HG03457 (cell line): ENCODE measurements around the gene RAB40B.
"Not testable (repeated sequence)": the region's sequence is repeated elsewhere in the genome, so short reads cannot be mapped to it uniquely, and the experiment has no call there.

Experiments
- ATAC-seq: cut with Tn5 transposase; IDR thresholded peaks from one replicate; pipeline ENCODE4 v1.9.1; 2021; ENCODE audit warnings: moderate number of reproducible peaks; ENCODE audit not compliant: unreplicated experiment

Gene RAB40B, protein sequence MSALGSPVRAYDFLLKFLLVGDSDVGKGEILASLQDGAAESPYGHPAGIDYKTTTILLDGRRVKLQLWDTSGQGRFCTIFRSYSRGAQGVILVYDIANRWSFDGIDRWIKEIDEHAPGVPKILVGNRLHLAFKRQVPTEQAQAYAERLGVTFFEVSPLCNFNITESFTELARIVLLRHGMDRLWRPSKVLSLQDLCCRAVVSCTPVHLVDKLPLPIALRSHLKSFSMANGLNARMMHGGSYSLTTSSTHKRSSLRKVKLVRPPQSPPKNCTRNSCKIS

GRCh38 chr17:82698065-82698973, at the start of gene RAB40B:
RAB40B (minus strand) TSS chr17:82698698; CDS start chr17:82698596, 102 bp downstream.
- peak; percentile 88 for ATAC-seq

GRCh38 chr17:82745524-82745923, 47.0 kb upstream of the RAB40B start:
- no peak for ATAC-seq

GRCh38 chr17:82744736-82745135, 46.2 kb upstream of the RAB40B start:
- not testable (repeated sequence) for ATAC-seq

DNA sequence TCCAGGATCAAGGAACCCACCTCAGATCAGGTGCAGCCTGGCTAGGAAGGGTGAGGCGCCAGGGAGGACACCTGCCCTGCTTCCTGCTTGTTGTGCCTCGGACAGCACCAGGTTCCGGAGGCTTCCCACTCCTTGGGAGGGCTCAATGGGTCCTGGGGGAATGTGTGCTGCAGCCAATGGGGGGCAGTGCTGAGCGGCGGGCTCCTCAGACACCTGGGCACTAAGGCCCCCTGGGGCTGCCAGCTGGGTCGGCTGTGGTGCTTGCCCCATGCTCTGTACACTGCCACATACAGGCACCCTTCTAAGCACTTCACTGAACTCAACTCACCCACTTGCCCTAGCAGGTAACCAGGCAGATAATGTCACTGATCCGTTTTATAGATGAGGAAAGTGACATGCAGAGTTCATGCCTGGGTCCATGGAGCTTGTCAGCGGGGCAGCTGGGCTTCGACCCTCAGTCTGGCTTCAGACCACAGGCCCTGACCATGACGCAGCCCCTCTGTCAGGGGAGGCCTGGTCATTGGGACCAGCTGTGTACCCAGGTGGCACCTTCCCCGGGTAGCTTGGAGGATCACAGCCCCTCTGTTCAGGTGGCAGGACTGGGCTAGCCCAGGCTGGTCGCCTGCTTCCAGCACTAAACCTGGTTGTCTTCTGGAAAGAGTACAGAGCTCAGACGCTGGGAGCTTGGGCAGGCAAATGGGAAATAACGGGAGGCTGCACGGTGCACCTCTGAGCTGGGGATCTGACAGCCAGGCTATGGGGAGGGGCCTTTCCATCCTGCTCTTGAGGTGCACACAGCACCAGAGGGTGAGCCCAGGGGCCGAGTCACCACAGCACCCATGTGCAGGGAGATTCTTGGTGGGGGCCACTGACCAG, 45.1 kb upstream of the RAB40B start:
- ATAC-seq = no peak

- no peak for ATAC-seq
These were observed 42.6 kb upstream of the RAB40B start for GRCh38 chr17:82740906-82741759.

DNA sequence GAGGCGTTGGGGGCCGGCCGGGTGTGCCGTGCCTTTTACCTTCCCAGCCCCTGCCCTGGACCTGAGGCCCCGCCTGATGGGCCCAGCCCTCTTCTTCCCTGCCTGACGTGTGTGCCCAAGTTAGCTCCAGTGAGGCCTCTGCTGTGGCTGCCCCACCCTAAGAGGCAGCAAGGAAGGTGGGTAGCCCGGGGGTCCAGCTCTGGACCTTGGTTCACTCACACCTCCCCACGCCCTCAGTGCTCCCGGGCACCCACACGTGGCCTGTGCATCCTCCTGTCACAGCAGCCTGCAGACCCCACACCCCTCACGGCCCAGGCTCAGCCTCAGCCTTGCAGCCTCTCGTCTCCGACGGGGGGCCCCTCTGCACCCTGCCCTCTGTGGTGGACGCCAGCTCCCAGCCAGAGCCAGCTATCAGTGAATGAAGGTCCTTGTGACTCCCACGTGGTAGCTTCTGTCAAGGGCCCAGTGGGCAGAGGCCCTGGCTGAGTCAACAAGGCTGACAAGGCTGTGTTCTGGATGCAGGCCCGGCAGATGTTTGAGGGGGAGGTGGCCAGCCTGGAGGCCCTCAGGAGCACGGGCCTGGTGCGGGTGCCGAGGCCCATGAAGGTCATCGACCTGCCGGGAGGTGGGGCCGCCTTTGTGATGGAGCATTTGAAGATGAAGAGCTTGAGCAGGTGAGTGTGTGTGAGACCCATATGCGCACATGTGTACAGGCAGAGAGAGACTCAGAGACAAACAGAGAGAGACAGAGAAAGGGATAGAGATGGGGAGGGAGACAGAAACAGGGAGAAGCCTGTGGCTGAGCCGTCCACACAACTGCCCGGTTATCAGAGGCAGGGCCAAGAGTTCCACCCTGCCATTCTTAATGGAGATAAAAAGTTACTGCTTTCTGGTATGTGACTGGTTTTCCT, 39.7 kb upstream of the RAB40B start:
- no peak for ATAC-seq

DNA sequence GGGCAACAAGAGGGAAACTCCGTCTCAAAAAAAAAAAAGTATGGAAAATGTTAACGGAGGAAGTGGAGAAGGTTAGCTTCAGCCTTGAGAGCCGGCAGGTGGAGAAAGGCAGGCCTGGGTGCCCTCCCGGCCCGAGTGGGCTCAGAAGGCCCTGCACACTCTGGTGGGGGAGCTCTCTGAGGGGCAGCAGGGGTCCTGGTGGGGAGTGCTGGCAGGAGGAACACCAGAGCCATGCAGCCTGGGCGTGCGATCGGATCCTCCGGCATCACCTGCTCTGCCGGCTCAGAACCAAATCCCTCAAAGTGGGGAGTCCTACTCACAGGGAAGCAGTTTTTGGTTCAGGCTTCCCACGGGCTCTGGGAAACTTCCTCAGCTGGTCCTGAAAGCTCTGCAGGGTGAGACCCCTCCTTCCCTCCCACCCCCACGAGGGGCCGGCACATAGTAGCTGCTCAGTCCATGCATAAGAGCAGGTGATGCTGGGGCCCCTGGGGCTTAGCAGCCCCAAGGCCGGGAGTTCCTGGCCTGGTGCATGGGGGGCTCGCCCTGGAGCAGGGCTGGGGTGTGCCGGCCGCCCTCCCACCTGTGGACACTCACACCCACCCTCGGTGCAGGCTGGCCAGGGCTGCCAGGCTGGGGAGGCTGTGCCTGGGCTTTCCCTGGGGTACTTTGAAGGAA, 38.1 kb upstream of the RAB40B start:
- no peak for ATAC-seq

DNA sequence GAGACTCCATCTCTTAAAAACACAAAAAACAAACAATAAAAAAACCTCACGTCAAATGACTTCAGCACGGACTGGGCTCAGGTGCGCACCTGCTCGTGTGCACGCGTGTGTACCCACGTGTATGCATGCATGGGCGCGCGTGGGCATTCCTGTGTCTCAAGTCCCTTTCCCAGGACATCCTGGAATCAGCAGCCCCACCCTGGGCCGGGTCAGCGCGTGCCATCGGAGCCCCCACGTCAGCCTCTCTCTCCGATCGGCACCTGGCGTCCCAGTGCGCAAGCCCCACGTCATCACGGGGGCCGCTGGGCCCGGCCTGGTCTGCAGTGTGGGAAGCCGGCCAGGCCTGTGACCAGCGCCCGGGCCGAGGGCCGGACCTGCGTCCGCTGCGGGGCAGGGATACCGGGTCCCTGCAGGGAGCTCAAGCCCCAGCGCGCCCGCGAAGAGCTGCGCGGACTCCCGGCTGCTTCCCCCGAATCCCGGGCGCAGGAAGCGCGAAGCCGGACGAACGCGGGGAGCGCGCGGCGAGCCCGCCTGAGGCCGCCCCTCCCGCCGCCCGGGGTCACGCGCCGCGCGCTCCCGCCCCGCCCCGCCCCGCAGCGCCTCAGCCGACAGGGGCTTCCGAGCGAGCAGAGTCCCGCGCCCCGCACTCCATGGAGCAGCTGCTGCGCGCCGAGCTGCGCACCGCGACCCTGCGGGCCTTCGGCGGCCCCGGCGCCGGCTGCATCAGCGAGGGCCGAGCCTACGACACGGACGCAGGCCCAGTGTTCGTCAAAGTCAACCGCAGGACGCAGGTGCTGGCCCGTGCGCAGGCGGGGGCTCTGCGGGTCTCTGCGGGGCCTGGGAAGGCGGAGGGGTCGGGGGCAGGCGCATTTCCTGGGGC, 36.7 kb upstream of the RAB40B start, which contains the start of gene FN3K:
Gene FN3K, plus strand, starts transcription at position 629 of the 880 bp plus-strand sequence. Its CDS starts 22 bp downstream, at position 651.
- no peak for ATAC-seq

DNA sequence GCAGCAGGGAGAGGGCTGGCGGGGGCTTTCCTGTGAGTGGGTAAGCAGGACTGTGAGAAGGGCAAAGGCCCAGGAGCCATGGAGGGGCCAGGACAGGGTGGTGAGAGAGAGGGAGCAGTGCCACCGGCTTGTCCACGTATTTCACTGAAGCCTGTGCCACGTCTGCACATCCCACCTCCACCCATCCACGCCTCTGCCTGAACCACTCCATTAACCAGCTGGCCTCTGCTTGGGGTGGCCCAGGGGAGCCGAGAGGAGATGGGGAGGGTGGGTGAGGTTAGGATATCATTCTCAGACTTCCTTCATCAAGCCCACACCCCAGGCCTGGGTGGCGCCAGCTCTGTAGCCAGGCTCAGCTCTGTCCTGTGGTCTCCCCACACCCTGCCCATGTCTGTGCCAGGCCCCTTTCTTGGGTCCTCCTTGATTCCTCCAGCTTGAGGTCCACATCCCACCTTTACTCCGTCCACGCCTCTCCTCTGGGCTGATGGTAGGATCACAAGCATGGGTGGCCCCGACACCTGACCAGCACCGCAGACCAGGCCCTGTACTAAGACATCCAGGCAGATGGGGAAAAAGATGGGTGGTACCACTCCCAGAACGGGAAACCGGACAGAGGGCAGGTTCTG, 33.7 kb upstream of the RAB40B start:
- no peak for ATAC-seq

DNA sequence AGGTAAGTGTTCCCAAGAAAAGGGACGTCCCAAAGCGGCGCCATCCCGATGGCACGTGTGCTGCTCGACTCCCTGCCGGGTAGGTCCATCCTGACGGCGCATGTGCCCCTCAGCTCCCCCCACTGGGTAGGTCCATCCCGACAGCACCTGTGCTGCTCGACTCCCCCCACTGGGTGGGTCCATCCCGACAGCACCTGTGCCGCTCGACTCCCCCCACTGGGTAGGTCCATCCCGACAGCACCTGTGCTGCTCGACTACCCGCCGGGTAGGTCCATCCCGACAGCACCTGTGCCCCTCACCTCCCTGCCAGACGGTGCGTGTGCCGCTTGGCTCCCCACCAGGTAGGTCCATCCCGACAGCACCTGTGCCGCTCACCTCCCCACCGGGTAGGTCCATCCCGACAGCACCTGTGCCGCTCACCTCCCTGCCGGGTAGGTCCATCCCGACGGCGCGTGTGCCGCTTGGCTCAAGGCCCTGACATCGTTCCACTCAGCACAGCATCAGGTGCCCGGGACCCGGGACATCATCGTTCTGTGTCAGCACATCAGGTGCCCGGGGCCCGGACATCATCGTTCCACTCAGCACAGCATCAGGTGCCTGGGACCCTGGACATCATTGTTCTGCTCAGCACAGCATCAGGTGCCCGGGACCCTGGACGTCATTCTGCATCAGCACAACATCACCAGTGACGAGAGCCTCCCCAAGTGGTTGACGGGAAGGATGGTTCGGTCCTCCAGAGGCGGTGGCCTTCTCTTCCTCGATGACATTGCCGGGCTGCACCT, 31.2 kb upstream of the RAB40B start:
- no peak for ATAC-seq

- no peak for ATAC-seq
These were observed 27.9 kb upstream of the RAB40B start for GRCh38 chr17:82726427-82726826.

DNA sequence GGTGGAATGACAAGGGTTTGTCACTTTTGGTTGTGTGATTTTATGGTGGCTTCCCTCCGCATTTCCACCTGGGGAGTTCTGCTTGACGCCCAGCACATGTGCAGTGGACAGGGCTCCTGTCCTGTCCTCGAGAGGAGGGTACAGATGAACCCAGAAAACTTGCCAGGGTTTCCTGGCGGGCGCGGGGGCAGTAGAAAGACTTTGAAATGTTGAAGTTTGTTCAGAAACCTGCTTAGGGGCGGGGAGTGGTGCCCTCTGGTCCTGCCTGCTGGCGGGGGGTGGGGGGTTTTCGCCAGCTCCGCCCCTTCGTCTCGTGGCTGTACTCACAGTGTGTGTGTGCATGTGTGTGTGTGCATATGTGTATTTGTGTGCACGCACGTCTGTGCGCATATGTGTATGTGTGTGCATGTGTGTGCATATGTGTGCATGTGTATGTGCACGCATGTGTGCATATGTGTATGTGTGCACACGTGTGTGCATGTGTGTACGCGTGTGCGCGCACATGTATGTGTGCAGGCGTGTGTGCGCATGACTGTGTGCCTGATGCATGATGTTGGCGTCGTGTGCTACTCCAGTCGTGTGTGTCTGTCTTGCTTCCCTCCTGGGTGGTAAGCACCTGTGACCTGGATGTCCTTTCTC, 24.8 kb upstream of the RAB40B start:
- no peak for ATAC-seq

DNA sequence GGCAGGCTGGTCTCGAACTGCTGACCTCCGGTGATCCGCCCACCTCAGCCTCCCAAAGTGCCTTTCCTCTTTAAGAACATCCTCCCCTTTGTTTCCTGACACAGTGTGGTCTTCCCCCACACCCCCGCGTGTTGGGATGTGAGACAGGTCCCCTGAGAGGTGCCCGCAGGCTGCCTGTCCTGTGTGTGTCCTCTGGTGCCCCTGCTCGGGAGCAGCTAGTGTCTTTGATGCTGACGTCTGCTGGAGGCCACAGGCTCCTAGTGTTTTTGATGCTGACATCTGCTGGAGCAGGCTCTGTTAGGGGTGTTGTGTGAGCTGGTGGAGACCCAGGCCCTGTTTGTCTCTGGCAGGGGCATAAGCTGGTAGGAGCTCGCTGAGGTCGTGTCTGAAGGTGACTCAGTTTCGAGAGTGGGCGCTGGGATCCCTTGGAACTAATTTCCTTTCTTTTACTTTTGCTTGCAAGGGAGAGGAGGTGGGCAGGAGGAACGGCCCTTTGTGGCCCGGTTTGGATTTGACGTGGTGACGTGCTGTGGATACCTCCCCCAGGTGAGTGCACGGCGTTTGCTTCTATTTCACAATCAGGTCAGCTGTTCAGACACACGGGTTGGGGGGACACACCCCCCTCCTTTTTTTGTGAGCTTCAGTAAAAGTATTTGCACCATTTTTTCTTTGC, 24.0 kb upstream of the RAB40B start:
- no peak for ATAC-seq

DNA sequence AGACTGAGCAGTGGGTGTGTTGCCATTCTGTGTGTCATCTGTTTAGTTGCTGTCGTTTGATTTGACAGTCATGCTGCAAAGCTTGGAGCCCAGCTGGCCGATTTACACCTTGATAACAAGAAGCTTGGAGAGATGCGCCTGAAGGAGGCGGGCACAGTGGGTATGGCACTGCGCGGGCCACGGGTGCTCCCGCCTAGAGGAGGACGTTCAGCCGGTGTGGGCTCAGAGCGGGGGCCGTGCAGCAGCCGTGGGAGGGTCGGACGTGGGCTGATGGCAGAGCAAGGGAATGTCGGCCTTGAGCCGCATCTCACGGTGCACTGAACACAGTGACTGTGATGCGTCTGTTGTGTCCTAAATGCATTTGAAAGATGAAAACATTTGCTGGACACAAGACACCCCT, 21.7 kb upstream of the RAB40B start:
- ATAC-seq = no peak

DNA sequence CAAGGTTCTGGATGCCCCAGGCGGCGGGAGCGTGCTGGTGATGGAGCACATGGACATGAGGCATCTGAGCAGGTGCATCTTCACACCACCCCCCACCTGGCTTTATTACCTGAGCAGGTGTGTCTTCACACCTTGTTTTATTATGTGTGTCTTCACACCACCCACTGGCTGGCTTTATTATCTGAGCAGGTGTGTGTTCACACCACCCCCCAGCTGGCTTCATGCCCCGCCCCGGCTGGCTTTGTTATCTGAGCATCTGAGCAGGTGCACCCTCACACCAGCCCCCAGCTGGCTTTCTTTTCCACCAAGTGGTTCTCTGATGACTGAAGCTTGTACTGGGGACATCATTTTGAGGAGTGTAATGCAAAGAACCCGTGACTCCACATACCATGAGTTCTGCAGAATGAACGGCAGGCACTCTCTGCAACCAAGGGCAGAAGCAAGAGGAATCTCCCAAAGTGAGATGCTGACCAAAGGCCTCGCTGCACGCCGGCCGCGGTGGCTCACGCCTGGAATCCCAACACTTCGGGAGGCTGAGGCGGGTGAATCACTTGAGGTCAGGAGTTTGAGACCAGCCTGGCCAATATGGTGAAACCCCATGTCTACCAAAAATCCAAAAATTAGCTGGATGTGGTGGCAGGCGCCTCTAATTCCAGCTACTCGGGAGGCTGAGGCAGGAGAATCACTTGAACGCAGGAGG, 20.6 kb upstream of the RAB40B start:
- no peak for ATAC-seq
